Posterior cingulate gyrus (tissue), 11 donors: ENCODE measurements around the gene GET3.
A peak's percentile ranks its signal among the peaks of the same experiment; 100 is the strongest.

Experiments used
- DNase-seq, 10 donors: peaks; one replicate each; pipeline versions ENCODE4 v3.0.0 to v3.0.0-alpha.2; 2020 to 2021; ENCODE audit warnings: mixed read lengths in 3 of 10
- intact Hi-C: fragments of 100-400 bp; cut with DNase I; formaldehyde crosslinking; loops from one replicate; pipeline ENCODE4 v1.15.1; 2023

The GET3 gene

GRCh38 chr19:12748489-12748888, 11.2 kb downstream of the GET3 start:
- intact Hi-C loops = no loop called here

GRCh38 chr19:12749938-12750521, 12.7 kb downstream of the GET3 start:
- intact Hi-C loops = no loop called here
- DNase-seq = no peak

More at GRCh38 chr19:12748489-12748888, 11.2 kb downstream of the GET3 start:
- DNase-seq = no peak

- no peak for DNase-seq
- intact Hi-C loops = no loop called here
Observed at GRCh38 chr19:12750851-12751250, 13.6 kb downstream of the GET3 start.

GRCh38 chr19:12751635-12752034, 14.3 kb downstream of the GET3 start, which contains the start of gene BEST2:
Gene BEST2, plus strand, starts transcription at chr19:12751791. Its CDS starts 802 bp downstream, at chr19:12752593.
- intact Hi-C loops = no loop called here
- DNase-seq = no peak

GRCh38 chr19:12752056-12752781, 14.9 kb downstream of the GET3 start:
- no peak for DNase-seq
- intact Hi-C loops = no loop called here

- DNase-seq = no peak
- intact Hi-C loops = no loop called here
Observed at GRCh38 chr19:12754465-12755196, 17.3 kb downstream of the GET3 start.

GRCh38 chr19:12756150-12756883, 19.0 kb downstream of the GET3 start:
- intact Hi-C loops = no loop called here
- no peak for DNase-seq

- intact Hi-C loops = no loop called here
- DNase-seq = peak in 9 of 10 donors; percentile 29 to 96 (median 60)
Observed at GRCh38 chr19:12757544-12758274, 20.4 kb downstream of the GET3 start.

- DNase-seq = no peak
- intact Hi-C loops = loop anchor here (5.0 kb wide), 1 partner anchor 43 kb away; the partner anchor contains the start of genes PRDX2 and THSD8
Observed at GRCh38 chr19:12759686-12760085, 22.4 kb downstream of the GET3 start.

GRCh38 chr19:12763100-12763499, 25.8 kb downstream of the GET3 start:
- intact Hi-C loops = loop anchor here (5.0 kb wide), 1 partner anchor 39 kb away; the partner anchor contains the start of genes PRDX2 and THSD8
- DNase-seq = no peak

- DNase-seq = peak in 1 of 10 donors; percentile 56
- intact Hi-C loops = loop anchor here (5.0 kb wide), 1 partner anchor 38 kb away; the partner anchor contains the start of genes PRDX2 and THSD8
Observed at GRCh38 chr19:12764698-12765097, 27.4 kb downstream of the GET3 start.

- DNase-seq = peak in 9 of 10 donors; percentile 41 to 97 (median 77)
- intact Hi-C loops = no loop called here
Observed at GRCh38 chr19:12766051-12766521, 28.8 kb downstream of the GET3 start.

GRCh38 chr19:12767150-12767549, 29.9 kb downstream of the GET3 start:
- DNase-seq = peak in 1 of 10 donors; percentile 39
- intact Hi-C loops = no loop called here

- peak in 1 of 10 donors; percentile 72 for DNase-seq
- intact Hi-C loops = no loop called here
Observed at GRCh38 chr19:12767666-12768065, 30.4 kb downstream of the GET3 start.

GRCh38 chr19:12769689-12770088, 32.4 kb downstream of the GET3 start:
- intact Hi-C loops = no loop called here
- no peak for DNase-seq

- intact Hi-C loops = no loop called here
- peak in 1 of 10 donors; percentile 66 for DNase-seq
Observed at GRCh38 chr19:12770922-12771321, 33.6 kb downstream of the GET3 start.

- DNase-seq = no peak
- intact Hi-C loops = no loop called here
Observed at GRCh38 chr19:12772323-12772722, 35.0 kb downstream of the GET3 start.

- intact Hi-C loops = no loop called here
- no peak for DNase-seq
Observed at GRCh38 chr19:12773571-12773970, 36.3 kb downstream of the GET3 start.
